ENCODE data around the gene DHRS2. TPM values are rescaled to one million over a fixed set of nuclear protein-coding genes. Genes with fewer than 3 reads are reported as not detected.
"Not testable (repeated sequence)": the region's sequence is repeated elsewhere in the genome, so short reads cannot be mapped to it uniquely, and the experiment has no call there.

The DHRS2 gene
- total RNA-seq, result 0.41 TPM

DNA sequence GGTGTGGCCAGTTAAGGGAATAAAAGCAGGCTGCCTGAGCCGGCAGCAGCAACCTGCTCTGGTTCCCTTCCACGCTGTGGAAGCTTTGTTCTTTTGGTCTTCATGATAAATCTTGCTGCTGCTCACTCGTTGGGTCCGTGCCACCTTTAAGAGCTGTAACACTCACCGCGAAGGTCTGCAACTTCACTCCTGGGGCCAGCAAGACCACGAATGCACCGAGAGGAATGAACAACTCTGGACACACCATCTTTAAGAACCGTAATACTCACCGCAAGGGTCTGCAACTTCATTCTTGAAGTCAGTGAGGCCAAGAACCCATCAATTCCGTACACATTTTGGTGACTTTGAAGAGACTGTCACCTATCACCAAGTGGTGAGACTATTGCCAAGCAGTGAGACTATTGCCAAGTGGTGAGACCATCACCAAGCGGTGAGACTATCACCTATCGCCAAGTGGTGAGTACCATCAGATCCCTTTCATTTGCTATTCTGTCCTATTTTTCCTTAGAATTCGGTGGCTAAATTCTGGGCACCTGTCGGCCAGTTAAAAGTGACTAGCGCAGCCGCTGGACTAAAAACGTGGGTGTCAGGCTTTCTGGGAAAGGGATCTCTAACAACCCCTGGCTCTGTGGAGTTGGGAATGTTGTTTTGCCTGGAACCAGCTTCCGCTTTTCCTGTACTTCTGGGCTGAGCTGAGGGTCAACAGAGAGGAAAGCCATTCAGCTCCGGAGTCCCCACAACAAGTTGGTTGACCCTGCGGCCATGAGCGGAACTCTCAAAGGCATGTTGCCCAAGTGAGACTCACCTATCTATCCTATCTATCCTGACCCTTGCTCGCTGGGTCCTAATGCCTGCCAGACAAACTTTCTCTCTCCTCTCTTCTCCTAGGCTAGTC is at the start of gene DHRS2:
Gene DHRS2 (plus strand): TSS at position 48 of the 895 bp plus-strand sequence. CDS start 2,501 bp downstream, outside the sequence.
- no peak for DNase-seq (ENCODE audit: low spot score in 2 of 2)
- no peak for FAIRE-seq

GRCh38 chr14:23588884-23589598 is 47.1 kb upstream of the DHRS2 start:
- FAIRE-seq, result no peak
- peak; percentile 78 to 88 for DNase-seq (ENCODE audit: low spot score in 2 of 2)

DNA sequence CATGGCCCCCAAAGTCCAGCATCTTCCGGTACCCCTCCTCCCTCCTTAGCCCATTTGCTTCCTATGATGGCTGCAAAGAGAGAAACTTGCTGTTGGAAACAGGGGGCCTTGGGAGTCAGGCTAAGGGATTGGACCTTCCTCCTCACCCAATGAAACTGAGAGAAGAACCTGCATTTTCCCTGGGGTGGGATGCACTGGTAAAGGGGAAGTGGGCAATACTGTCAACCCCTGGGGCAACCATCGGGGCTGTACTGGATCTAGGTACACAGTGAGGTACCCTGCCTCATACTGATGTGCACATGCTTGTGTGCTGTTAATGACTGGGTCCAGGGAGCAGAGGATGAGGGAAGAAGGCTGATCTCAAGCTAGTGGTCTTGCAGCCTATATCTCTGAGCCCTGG is 46.6 kb upstream of the DHRS2 start:
- FAIRE-seq (no peak), DNase-seq (ENCODE audit: low spot score in 2 of 2) (no peak)

DNA sequence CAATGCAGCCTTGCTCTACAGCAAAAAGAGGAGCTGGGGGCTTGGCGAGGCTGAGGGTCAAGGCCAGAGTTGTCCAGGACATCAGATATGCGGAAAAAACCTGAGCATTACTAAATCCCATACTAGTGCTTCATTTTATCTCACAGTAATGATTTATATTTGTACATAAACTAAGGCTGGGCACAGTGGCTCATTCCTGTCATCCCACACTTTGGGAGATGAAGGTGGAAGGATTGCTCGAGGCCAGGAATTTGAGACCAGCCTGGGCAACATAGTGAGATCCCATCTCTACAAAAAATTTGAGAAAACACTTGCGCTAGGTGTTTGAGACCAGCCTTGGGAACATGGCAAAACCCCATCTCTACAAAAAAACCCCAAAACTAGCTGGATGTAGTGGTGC is 46.0 kb upstream of the DHRS2 start:
- FAIRE-seq (no peak), DNase-seq (ENCODE audit: low spot score in 2 of 2) (no peak)

- not testable (repeated sequence) for DNase-seq (ENCODE audit: low spot score in 2 of 2); FAIRE-seq
Observed at GRCh38 chr14:23594191-23594590, 42.0 kb upstream of the DHRS2 start.

DNA sequence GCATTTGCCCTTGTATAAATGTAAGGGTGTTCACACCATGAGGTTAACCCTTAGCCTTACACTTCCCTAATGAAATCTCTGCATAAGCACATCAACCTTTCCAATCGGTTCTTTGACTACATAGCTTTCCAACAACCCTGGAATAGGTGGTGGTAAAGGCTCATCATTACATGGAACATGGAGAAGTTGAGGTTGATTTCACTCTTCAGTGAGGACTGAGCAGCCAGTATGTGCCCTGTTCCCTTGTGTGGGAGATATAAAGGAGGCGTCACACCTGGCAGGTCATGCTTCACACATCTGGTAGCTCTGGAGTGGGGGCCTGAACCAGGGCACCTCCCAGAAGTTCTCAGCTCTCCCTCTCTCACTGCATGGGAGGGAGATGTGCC is 35.8 kb upstream of the DHRS2 start:
- FAIRE-seq, result no peak

DNA sequence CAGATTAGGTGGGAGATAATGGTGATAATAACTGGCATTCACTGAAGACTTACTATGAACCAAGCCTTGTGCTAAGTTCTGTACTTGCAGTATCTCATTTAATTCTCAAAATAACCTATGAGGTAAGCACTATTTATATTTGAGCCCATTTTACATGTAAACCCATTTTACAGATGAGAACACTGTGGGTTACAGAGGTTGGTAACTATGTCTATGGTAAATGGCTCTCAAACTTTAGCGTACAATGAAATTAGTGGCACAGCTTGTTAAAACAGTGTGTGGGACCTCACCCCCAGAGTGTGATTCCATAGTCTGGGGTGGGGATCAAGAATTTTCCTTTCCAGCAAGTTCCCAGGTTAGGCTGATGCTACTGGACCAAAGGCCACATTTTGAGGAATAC is 35.4 kb upstream of the DHRS2 start:
- FAIRE-seq (no peak), DNase-seq (ENCODE audit: low spot score in 2 of 2) (no peak)

More for the DNA sequence above, 35.8 kb upstream of the DHRS2 start:
- no peak for DNase-seq (ENCODE audit: low spot score in 2 of 2)

DNA sequence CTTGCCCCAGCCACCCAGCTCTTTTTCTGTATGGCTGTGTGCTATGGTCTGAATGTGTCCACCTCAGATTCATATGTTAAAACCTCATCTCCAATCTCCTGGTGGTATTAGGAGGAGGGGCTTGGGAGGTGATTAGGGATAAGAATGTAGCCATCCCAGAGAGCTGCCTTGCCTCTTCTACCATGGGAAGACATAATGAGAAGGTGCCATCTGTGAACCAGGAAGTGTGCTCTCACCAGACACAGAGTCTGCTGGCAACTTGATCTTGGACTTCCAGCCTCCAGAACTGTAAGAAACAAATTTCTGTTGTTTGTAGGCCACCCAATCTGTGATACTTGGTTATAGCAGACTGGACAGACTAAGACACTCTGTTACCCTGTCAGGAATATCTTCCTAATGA is 34.7 kb upstream of the DHRS2 start:
- FAIRE-seq, result no peak
- no peak for DNase-seq (ENCODE audit: low spot score in 2 of 2)

DNA sequence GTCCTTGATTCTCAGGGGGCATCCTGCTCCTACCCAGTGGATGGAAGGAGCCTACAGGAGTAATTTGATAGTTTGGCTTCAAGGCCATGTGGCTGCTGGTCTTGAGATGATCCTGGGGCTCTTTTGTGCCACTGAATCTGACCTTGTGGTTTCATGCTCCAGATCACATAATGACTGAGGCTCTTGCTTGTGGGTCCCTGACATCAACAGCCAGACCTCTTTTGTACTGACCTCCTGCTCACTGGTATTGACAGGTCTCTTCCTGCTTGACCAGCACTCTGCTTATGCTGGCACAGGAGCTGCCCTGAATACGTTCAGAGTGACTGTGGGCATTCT is 34.4 kb upstream of the DHRS2 start:
- FAIRE-seq, result no peak
- DNase-seq (ENCODE audit: low spot score in 2 of 2), result no peak

GRCh38 chr14:23602181-23603095 is 33.7 kb upstream of the DHRS2 start:
- DNase-seq (ENCODE audit: low spot score in 2 of 2), result no peak
- no peak for FAIRE-seq

DNA sequence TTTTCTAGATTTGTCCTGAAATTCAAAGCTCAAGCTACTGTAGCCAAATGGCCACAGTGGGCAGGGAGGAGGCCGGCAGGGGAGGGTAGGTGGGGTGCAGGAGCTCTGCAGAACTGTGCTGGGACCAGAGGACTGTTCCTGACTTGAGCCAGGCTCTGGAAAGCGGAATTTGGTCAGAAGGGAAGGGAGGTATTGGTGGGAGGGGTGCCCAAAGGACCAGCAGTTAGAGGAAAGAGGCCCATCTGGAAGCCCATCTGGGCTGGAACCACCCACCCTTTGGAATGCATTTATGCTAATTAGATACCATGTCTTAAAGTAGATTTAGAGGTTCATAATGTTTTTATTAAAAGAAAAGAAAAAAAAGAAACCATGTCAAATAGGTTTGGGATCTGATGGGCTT is 33.1 kb upstream of the DHRS2 start:
- FAIRE-seq (no peak), DNase-seq (ENCODE audit: low spot score in 2 of 2) (no peak)

DNA sequence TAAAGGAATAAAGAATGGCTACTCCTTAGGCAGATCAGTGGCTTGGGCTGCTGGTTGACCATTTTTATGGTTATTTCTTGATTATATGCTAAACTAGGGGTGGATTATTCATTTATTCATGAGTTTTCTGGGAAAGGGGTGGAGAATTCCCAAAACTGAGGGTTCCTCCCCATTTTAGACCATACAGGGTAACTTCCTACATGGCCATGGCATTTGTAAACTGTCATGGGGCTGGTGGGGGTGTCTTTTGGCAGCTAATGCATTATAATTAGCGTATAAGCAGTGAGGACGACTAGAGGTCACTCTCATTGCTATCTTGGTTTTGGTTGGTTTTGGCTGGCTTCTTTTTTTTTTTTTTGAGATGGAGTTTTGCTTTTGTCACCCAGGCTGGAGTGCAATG is 32.0 kb upstream of the DHRS2 start:
- no peak for DNase-seq (ENCODE audit: low spot score in 2 of 2)
- FAIRE-seq, result no peak

DNA sequence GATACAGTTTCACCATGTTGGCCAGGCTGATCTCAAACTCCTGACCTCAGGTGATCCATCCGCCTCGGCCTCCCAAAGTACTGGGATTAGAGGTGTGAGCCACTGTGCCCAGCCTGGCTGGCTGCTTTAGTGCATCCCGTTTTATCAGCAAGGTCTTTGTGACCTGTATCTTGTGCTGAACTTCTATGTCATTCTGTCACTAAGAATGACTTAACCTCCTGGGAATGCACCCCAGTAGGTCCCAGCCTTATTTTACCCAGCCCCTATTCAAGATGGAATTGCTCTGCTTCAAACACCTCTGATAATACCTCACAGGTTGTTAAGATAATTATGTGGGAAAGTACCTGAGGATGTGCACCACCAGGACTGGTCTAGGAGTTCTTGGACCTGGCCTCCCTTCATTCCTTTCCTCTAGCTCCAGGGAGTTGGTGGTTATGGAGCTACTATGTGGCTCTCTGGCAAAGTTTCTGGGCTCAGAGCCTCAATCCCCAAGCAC is 31.4 kb upstream of the DHRS2 start:
- no peak for DNase-seq (ENCODE audit: low spot score in 2 of 2)
- FAIRE-seq, result no peak

- FAIRE-seq (no peak), DNase-seq (ENCODE audit: low spot score in 2 of 2) (no peak)
Observed at GRCh38 chr14:23605931-23606585, 30.1 kb upstream of the DHRS2 start.

GRCh38 chr14:23608454-23608853 is 27.7 kb upstream of the DHRS2 start:
- DNase-seq (ENCODE audit: low spot score in 2 of 2), result no peak
- FAIRE-seq, result no peak

DNA sequence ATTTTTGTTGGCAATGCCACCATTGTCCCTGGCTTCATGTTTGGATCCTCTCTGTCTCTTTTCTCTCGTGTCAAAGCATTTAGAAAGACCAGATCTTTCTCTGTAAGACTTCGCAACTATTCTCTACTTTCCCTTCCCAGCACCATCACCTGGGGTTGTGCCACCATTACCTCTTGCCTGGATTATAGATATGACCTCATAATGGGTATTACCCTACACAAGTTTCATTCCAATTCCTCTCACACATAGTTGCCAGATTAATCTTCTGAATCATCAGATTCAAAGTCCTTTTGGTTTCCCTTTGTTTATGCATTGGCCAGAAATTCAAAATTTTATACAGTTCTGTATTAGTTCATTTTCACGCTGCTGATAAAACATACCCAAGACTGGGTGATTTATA is 27.2 kb upstream of the DHRS2 start:
- FAIRE-seq (no peak), DNase-seq (ENCODE audit: low spot score in 2 of 2) (no peak)

DNA sequence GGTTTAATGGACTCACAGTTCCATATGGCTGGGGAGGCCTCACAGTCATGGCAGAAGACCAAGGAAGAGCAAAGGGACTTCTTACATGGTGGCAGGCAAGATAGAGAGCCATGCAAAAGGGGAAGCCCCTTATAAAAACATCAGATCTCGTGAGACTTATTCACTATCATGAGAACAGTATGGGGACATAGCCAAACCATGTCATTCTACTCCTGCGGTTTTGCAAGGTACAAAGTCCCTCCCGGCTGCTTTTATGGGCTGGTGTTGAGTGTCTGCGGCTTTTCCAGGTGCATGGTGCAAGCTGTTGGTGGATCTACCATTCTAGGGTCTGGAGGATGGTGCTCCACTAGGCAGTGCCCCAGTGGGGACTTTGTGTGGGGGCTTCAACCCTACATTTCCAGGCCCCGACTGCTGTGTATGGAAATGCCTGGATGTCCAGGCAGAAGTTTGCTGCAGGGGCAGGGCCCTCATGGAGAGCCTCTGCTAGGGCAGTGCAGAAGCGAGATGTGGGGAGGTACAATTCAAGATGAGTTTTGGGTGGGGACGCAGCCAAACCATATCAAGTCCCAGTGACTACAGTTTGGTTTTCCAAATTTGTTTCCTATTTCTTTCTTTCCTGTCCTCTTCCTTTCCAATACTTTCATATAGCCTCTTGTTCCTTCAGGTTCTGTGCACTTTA is 26.6 kb upstream of the DHRS2 start:
- not testable (repeated sequence) for FAIRE-seq; DNase-seq (ENCODE audit: low spot score in 2 of 2)

DNA sequence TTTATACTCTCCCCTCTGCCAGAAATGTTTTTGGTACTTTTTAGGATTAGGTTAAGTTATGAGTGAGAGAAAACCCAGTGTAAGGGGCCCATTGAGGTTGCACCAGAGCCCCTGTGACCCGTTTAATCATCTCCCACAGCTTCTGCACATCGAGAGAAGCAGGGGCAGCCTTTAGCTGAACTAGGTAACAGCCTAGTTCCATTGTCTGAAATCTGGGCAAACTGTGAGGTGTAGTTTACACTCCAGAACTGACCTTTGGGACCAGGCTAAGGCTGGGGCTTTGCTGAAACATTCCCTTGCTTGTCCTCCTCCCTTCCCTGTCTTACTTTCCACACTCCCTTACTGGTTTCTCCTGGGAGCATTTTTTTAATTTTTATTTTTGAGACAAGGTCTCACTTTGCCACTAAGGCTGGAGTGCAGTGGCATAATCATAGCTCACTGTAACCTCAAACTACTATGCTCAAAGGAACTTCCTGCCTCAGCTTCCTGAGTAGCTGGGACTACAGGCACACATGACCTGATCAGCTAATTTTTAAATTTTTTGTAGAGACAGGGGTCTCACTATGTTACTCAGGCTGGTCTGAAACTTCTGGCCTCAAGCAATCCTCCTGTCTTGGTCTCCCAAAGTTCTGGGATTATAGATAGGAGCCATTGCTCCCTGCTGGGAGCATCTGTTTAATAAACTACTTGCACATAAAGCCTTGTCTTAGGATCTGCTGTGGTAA is 25.9 kb upstream of the DHRS2 start:
- DNase-seq (ENCODE audit: low spot score in 2 of 2), result no peak
- no peak for FAIRE-seq

- DNase-seq (ENCODE audit: low spot score in 2 of 2) (no peak), FAIRE-seq (no peak)
Observed at GRCh38 chr14:23610815-23611289, 25.3 kb upstream of the DHRS2 start.
